HG02981 (cell line): Measurements from ENCODE around the gene ABCC2.
"Not testable (repeated sequence)": the region's sequence is repeated elsewhere in the genome, so short reads cannot be mapped to it uniquely, and the experiment has no call there.

Source experiments
- ATAC-seq: cut with Tn5 transposase; IDR thresholded peaks from one replicate; pipeline ENCODE4 v1.9.1; 2021; ENCODE audit warnings: mild to moderate bottlenecking, moderate library complexity; ENCODE audit not compliant: unreplicated experiment

ABCC2 gene

DNA sequence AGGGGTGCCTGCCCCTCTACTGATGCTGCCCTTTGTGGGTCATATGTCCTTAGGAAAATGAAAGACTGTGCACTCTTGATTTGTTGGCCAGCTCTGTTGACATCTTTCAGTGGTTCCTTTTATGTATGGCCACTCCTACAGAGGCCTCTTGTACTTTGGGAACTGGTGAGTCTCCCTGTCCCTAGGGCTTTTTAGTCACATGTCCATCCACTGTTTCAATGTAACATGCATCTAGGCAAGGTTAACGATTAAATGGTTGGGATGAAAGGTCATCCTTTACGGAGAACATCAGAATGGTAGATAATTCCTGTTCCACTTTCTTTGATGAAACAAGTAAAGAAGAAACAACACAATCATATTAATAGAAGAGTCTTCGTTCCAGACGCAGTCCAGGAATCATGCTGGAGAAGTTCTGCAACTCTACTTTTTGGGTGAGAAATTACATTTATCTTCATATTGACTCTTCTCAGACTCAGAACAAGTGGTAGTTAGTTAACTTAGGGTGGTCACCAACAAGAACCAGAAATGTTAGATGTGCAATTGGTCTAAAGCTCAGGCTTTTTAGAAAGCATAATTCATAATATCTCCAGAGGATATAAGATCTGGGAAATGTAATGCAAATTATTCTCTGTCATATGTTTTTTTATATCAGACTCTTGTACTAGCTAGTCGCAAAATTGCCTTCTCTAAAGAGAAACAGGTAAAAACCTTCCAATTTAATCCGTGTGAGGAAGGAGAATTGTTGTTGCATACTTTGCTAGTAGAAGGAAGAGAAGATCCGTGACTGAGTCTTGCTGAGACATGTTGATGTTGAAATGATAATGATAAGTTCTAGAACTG lies at the start of gene ABCC2:
TSS of gene ABCC2 (plus strand) at position 194 of the 840 bp plus-strand sequence. CDS start at position 399, 205 bp downstream.
- ATAC-seq, result no peak

DNA sequence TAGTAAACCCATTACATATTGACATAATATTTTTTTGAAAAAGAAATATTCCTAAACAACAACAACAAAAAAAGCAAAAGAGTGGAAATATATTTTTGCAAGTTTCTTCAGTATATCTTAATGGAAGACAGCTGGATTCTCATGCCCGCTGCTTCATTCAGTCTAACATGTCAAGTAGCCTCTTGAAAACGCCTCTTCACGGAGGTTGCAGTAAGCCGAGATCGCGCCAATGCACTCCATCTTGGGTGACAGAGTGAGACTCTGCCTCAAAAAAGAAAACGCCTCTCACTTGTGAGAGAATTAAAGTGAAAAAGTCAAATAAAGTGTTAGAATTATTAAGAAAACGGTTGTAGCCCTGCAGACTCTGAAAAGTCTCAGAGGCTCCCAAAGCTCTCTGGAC lies 49.1 kb upstream of the ABCC2 start:
- no peak for ATAC-seq

DNA sequence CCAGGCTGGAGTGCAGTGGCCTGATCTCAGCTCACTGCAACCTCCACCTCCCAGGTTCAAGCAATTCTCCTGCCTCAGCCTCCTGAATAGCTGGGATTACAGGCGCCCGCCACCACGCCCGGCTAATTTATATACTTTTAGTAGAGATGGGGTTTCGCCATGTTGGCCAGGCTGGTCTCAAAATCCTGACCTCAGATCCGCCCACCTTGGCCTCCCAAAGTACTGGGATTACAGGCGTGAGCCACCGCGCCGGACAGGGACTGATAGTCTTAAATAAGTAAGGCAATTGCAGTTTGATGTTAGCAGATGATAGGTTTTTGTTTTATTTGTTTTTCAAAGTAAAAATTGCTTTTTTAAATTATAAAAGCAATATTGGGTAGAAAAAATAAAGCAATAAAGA lies 48.3 kb upstream of the ABCC2 start:
- ATAC-seq, result not testable (repeated sequence)

DNA sequence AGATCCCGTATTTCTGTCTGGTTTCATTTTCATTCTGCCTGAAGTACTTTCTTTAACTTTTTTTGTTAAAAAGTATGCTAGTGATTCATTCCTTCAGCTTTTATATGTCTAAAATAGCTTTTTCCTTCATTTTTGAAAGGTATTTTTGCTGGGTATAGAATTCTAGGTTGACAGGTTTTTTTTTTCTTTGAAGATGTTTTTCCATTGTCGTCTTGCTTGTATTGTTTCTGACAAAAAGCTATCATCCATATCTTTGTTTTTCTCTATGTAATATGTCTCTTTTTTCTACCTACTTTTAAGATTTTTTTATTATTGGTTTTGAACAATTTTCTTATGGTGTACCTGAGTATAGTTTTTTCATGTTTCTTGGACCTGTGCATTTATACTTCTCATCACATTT lies 42.2 kb upstream of the ABCC2 start:
- ATAC-seq, result no peak

DNA sequence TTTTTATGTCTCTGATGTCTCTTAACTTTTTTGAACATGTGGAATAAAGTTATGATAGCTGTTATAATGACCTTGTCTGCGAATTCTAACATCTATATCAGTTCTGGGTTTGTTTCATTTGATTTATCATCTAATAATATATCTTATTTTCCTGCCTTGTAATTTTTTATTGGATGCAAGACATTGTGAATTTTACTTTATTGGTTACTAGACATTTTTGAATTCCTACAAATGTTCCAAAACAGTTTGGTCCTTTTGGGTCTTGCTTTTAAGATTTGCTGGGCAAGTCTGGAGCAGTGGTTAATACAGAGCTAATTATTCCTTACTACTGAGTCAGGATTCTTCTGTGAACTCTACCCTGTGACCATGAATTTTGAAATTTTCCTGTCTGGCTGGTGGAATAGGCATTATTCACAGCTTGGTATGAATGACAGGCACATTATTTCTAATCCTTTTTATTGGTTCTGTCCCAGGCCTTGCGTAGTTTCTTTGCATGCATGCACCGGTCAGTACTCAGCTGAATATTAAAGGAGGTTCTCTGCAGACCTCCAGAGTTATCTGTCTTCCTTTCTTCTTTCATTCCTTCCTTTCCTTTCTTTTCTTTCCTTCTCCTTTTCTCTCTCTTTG lies 41.4 kb upstream of the ABCC2 start:
- ATAC-seq, result no peak

DNA sequence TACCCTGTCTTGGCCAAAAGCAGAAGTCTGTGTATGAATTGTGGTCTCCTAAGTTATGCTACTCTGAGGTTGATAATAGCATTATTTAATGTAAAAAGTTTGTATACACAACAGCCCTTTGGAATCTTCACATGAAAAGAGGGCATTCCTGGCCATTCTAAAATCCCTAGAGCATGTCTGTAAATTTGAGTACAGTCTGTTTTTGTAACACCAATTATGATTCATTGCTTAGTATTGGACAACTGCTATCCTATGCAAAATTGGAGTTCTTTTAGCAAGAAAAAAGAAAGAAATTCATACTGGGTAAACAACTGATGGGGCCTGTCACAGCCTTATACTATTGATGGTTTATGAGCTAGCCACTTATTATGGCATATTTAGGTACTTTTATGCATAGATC lies 40.2 kb upstream of the ABCC2 start:
- no peak for ATAC-seq

DNA sequence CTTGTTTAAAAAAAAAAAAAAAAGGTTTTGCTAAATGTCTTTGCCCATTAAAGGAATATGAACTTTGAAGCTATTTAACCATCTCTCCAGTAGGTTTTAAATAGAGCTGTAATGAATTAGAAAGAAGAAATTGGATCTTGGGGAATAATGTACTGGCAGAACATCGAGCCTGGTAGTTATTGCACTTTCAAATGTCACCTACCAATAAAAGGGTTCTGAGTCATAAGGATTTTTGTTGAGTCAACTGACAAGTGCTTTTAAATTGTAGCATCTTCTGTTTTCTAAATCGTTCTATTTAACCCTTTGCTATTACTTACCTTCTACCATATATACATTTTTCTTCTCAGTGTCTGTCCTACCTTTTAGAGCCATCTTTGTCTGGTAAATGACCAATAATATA lies 39.7 kb upstream of the ABCC2 start:
- no peak for ATAC-seq

DNA sequence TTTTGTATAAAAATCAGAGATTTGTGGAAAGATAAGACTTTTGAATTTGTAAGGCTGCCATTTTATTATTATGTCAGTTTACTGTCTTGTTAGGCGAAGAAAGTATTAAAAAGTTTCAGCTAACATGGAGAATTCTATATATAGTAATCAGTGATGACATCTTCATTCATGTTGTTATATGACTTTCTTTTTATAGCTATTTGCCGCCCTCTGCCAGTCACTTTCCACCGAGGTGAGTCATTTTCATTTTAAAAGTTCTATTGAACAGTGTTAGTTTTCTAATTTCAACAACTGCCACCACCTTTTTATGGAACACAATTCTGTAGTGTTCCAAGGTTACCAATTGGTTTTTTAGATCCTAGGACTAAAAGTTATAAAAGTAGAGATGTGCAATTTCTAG lies 38.6 kb upstream of the ABCC2 start:
- no peak for ATAC-seq

DNA sequence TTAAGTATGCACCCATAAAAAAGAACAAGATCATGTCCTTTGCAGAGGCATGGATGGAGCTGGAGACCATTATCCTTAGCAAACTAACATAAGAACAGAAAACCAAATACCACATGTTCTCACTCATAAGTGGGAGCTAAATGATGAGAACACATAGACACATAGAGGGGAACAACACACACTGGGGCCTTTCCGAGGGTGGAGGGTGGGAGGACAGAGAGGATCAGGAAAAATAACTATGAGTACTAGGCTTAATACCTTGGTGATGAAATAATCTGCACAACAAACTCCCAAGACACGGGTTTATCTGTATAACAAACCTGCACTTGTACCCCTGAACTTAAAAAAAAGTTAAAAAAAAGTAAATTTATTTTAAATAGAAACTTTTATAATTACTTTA lies 36.3 kb upstream of the ABCC2 start:
- not testable (repeated sequence) for ATAC-seq

DNA sequence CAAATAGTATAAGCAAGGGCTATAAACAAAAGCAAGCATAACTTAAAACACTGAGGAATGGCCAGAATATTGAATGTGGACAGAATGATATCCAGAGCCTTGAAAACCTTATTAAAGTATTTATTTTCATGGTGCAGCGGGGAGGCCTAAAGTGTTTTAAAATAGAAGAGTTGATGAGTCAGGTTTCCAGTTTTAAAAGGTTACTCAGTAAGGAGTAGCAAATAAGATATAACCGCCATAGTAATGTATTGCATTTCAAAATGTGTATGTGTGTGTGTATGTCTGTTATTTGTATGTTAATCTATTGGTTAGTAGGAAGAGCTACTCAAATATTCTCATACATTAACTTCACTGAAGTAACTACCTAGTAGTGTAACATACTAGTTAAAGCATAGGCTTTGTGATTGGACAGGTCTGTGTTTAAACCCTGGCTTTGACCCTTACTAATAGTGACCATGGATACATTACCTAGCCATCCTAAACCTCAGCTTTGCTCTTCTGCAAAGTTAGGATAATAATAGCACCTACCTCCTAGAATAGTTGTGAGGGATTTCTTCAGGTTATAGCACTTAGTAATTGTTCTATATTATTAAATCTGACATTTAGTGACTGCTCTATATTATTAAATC lies 33.5 kb upstream of the ABCC2 start:
- no peak for ATAC-seq

DNA sequence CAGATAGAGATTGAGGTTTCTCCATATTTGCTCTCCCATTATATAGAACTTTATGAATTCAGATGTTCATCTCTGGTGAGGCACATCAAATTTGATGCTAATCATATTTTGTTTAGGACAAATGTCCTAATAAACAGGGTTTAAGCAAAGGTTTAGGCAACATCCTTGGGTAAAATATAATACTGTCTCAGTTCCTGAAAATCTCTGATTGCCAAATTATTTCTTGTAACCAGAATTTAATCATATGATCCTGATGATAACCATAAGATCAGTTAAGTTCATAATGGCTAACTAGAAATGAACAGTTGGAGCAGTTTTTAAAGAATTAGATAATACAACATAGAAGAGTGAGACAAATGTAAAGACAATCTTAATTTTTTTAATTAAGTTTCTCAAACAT lies 31.8 kb upstream of the ABCC2 start:
- ATAC-seq, result no peak

DNA sequence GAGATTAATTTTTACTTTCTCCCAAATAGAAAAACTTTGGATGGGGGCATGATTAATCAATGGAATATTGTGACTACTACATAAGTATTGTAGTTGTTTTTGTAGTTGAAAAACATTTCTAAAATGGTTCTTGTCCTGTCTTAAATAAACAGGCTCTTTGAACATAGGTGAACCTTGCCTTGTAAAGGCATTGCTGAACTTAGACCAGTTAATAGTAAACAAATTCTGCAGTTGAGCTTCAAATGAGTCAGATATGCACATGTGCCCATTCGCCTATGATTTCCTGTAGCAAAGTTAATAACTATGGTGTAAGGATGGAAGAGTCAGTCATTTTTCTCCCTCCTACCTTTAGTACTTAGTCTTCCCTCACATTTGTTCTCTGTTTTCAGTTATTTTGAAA lies 27.8 kb upstream of the ABCC2 start:
- ATAC-seq, result no peak

DNA sequence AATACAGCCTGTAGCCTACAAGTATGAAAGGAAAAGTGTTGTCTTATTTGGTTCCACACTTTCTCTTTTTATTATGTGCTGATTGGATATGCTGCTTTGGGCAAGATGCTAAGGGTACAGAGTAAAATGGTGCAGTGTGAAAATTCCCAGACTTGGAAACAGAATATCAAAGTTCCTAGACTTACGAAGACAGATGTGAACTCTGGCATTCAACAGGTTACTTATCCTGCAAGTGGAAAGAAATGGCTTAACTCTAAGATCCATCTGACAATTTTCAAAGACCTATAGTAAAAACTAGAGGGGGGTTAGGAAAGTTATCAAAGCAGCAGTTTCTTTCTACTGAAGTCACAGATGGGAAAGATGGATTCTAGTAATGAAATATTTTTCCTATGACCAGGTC lies 26.3 kb upstream of the ABCC2 start:
- no peak for ATAC-seq

DNA sequence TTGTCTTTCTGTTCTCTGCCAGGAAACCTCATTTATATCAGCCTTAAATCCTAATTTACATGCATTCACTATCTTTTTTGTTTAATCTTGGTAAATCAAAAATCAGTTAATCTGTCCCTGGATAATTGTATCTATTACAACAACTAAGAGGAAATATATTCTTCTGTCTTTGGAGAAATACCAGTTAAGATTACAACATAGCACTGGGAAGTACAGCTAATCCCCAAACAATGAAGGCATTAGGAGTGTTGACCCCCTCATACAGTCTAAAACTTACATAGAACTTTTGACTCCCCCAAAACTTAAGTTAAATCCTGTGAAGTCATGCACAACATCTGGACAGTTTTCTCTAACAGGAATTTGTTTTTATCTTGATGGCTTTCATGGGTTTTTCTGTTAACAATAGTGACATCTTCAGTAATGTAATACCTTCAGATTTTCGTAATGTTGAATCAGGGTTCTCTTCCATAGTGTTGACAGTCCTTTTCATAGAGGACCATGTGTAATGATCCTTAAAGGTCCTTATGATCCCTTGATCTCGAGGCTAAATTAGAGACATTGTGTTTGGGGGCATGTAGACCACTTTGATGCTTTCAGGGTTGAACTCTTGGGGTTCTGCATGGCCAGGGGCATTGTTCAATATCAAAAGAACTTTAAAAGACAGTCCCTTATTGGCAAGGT lies 24.1 kb upstream of the ABCC2 start:
- ATAC-seq, result no peak

DNA sequence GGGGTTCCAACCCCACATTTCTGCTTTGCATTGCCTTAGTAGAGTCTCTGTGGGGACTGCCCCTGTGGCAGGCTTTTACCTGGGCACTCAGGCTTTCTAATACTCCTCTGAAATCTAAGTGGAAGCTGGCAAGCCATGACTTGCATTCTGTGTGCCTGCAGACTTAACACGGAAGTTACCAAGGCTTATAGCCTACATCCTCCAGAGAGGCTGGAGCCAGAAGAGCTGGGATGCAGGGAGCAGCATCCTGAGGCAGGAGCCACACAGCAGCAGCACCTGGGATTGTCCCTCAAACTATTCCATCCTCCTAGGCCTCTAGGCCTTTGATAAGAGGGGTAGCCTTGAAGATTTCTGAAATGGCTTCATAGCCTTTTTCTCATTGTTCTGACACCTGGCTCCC lies 22.1 kb upstream of the ABCC2 start:
- ATAC-seq, result no peak

DNA sequence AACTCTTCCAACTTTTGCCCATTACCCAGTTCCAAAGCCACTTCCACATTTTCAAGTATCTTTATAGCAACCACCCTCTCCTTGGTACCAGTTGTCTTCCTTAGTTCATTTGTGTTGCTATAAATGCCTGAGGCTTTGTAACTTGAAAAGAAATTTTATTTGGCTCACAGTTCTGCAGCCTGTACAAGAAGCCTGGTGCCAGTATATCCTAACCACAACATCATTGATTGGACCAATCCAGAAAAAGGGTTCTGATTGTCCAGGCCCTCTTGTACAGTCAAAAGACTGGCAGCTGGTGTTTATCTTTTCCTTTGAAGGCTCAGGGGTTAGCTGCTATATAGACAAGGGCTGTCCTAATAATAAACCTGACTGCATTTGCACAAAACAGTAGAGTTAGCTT lies 21.1 kb upstream of the ABCC2 start:
- no peak for ATAC-seq

DNA sequence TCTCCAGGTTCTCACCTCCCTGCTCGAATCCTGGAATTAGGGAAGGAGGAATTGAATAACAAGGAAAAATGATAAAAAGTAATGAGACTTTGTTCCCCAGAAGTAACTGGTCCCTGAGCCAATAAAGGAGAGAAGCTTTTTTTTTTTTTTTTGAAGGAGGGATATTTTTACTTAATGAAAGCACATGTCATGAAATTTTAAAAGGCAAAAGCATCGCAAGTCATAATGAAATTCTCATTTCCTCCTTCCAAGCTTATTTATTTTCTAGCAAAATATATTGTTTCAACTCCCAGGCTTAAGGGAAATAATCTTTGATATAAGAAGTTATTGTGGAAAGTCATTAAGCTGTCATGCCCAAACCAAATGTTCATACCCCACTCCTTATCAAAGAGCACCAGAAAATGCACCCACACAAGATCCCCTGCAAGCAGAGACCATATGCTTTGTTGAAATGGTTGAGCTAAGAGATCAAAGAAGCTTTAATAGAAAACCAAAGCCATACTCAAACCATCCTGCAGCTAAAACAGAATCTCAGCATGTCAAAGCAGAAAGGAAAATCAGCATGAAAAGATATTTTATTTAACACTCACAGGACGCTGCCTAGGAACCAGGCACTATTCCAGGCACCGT lies 16.7 kb upstream of the ABCC2 start:
- ATAC-seq, result no peak

DNA sequence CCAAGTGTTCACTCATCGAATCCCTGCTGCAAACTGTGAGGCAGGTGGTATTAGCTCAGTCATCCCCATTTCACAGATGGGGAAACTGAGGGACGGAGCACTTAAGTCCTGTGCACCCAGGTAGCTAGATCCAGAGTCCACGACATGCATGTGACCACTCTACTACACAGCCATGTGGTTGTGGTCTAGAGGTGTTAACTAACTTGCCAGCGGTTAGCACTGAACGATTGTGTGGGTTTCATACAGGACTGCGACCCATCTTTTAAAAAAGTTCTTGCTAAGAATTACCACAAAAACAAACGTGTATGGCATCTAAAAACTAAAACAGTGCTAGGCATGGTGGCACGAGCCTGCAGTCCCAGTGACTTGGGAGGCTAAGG lies 16.1 kb upstream of the ABCC2 start:
- peak; percentile 88 for ATAC-seq

DNA sequence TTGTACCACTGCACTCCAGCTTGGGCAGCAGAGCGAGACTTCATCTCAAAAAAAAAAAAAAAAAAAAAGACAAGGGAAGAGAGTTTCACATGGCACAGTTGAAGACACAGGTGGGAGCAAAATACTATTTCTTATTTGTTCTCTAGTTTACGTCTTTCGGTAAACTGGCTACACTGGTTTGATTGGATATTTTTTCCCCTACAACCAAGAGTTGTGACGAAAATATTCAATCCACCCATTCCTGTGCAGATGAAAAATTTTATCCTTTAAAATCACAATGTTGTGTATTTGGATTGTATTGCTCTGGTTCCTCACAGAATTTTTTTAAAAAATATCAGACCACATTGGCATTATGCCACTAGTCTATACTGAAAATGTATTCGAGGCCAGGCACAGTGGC lies 14.5 kb upstream of the ABCC2 start:
- no peak for ATAC-seq

DNA sequence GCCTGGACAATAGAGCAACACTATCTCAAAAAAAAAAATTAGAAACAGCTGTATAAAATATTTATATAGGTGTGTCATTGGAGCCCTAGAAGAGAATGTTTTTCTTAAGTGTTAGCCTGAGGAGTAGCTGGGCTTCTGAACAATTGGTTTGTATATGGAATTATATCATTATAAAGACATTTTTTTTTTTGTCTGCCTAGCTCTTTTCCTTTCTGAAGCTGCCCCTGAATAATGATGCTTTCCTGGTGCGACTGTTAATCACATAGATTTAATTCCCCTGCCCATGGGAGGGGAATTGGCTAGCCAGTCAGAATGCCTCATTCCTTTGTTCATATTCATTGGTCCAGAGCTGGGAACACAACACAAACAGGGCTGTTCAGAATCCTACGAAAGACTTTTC lies 13.9 kb upstream of the ABCC2 start:
- ATAC-seq, result no peak

DNA sequence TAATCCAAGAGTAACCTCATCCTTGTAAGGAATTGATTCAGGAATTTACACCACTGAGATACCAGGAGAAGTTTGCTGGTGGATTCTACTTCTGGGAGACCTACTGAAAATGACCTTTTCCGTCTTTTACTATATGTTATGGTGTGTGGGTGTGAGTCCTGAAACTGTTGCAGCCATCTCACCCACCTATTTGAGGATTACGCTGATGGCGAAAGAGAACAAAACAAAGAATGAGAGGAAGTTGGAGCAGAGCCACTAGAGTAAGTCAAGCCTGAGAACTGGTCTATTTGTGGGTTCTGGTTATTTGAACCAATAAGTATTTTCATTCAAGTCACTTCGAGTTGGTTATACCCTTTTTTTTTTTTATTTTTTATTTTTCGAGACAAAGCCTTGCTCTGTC lies 12.7 kb upstream of the ABCC2 start:
- no peak for ATAC-seq
